Measurements from ENCODE around the gene ITGAD. TPM values are rescaled to one million over a fixed set of nuclear protein-coding genes. Genes with fewer than 3 reads are reported as not detected.

The ITGAD gene
- total RNA-seq (2012; rRNA removed): not detected in 2 replicates
- not detected in 2 replicates for polyA plus RNA-seq (2012; rRNA removed)
- polyA plus RNA-seq (2012; cell fraction: cytosol; rRNA removed): not detected in 2 replicates
- not detected in 2 replicates for polyA plus RNA-seq (2012; cell fraction: nucleus; rRNA removed; ENCODE audit: low replicate concordance)
- not detected for Bru-seq, nascent RNA
- BruChase-seq, experiment 1, labeled RNA remaining after a 6-hour chase: not detected
- BruChase-seq, experiment 2, labeled RNA remaining after a 2-hour chase: not detected
- long read RNA-seq: 0 reads

GRCh38 chr16:31393056-31393455 is at the start of gene ITGAD:
ITGAD (plus strand) TSS chr16:31393335; CDS start chr16:31393361, 26 bp downstream.
- Histone ChIP-seq H3K9me1 (ENCODE audit: insufficient read depth, low read length) (no peaks in the 10 kb centered on the region), H3K36me3 (ENCODE audit: control insufficient read depth, insufficient read depth, low read length) (no peaks in the 10 kb centered on the region), H4K91ac (ENCODE audit: insufficient read depth, low read depth, low read length) (no peak within 1 kb of the TSS), H2BK15ac (ENCODE audit: low read depth, low read length) (no peak within 1 kb of the TSS), H3K4me1 (ENCODE audit: control insufficient read depth, insufficient read depth, low read length) (no peaks in the 10 kb centered on the region), H3K9me3 (ENCODE audit: control insufficient read depth, insufficient read depth, low read length) (no peaks in the 10 kb centered on the region), H3K27me3 (ENCODE audit: control insufficient read depth, insufficient read depth, low read length) (peaks cover 5% of the 10 kb centered on the region), H4K8ac (ENCODE audit: low read depth in 2 of 2, low read length in 2 of 2) (no peak within 1 kb of the TSS), H3K4me3 (ENCODE audit: insufficient read depth, low read depth, low read length) (no peak within 1 kb of the TSS), H2AK5ac (ENCODE audit: low read depth, low read length) (no peak within 1 kb of the TSS), H2AFZ (replicated peaks; ENCODE audit: low read length, poor library complexity) (peak within 1 kb of the TSS; percentile 43), H3K9ac (ENCODE audit: low read depth, low read length) (no peak within 1 kb of the TSS), H2BK120ac (ENCODE audit: low read depth, low read length) (no peak within 1 kb of the TSS), H3K4me2 (ENCODE audit: low read depth, low read length) (no peak within 1 kb of the TSS), H3K14ac (replicated peaks; ENCODE audit: low read depth, low read length) (no peak within 1 kb of the TSS), H2BK5ac (ENCODE audit: low read depth, low read length, poor library complexity, severe bottlenecking) (no peak within 1 kb of the TSS), H3K18ac (ENCODE audit: low read depth, low read length) (no peak within 1 kb of the TSS), H3K56ac (ENCODE audit: extremely low read depth, insufficient read depth, low read length) (no peak within 1 kb of the TSS), H4K5ac (ENCODE audit: low read depth, low read length) (no peak within 1 kb of the TSS), H4K20me1 (ENCODE audit: insufficient read depth, low read length) (no peaks in the 10 kb centered on the region), H2AK9ac (replicated peaks; ENCODE audit: low read depth, low read length, poor library complexity) (no peak within 1 kb of the TSS), H3K4ac (ENCODE audit: low read depth, low read length) (no peak within 1 kb of the TSS), H2BK20ac (ENCODE audit: low read depth, low read length) (no peak within 1 kb of the TSS), H3K23ac (ENCODE audit: low read depth, low read length) (no peak within 1 kb of the TSS), H3K27ac (ENCODE audit: insufficient read depth, low read length) (no peak within 1 kb of the TSS), H3K79me1 (ENCODE audit: low read depth in 1 of 2, low read length in 2 of 2) (no peaks in the 10 kb centered on the region)
- ChIA-PET CTCF (interaction anchor here (1.1 kb wide), 1 partner anchor 44 kb away, joined by 3 read pairs; no protein-coding TSS in a partner anchor), POLR2A (ENCODE audit: unreplicated experiment) (no interaction called here)
- DNase-seq: no peak
- no peak for TF ChIP-seq FOS (IDR thresholded peaks at IDR 0.05; ENCODE audit: low read depth, low read length)
- no peak for TF ChIP-seq BHLHE40 (IDR thresholded peaks at IDR 0.05; ENCODE audit: low read depth, low read length)
- no peak for TF ChIP-seq RAD21 (IDR thresholded peaks at IDR 0.05; ENCODE audit: low read length)
- TF ChIP-seq USF2 (IDR thresholded peaks at IDR 0.05; ENCODE audit: low read depth, low read length): no peak
- TF ChIP-seq RFX5 (IDR thresholded peaks at IDR 0.05; ENCODE audit: low read depth, low read length): no peak
- TF ChIP-seq MAZ (IDR thresholded peaks at IDR 0.05; ENCODE audit: borderline replicate concordance, low read depth, low read length): no peak
- TF ChIP-seq MXI1 (IDR thresholded peaks at IDR 0.05; ENCODE audit: borderline replicate concordance, low read depth, low read length): no peak
- no peak for TF ChIP-seq RCOR1 (IDR thresholded peaks at IDR 0.05; ENCODE audit: insufficient replicate concordance, low read length)
- TF ChIP-seq MAFK (IDR thresholded peaks at IDR 0.05; ENCODE audit: low read depth, low read length): no peak
- no peak for TF ChIP-seq CEBPB (IDR thresholded peaks at IDR 0.05; ENCODE audit: low read depth, low read length)
- TF ChIP-seq POLR2A (IDR thresholded peaks at IDR 0.05; ENCODE audit: low read depth, low read length): no peak
- no peak for TF ChIP-seq CTCF (conservative IDR thresholded peaks at IDR 0.05; ENCODE audit: low read depth, low read length)
- TF ChIP-seq CHD1 (IDR thresholded peaks at IDR 0.05; ENCODE audit: low read depth, low read length): no peak
- no peak for TF ChIP-seq NFE2L2 (IDR thresholded peaks at IDR 0.05; ENCODE audit: low read depth, low read length)
- TF ChIP-seq SMC3 (IDR thresholded peaks at IDR 0.05; ENCODE audit: low read depth, low read length): no peak
- in situ Hi-C loops (cut with MboI; ENCODE audit: low sequenced_read_pairs): no loop called here
- WGBS, 2 experiments (ENCODE audit: extremely low coverage in 2 of 2, insufficient read length in 1 of 2): no CpG with 5 or more reads among the region's 5 CpGs
- BruUV-seq (replicated peaks): no TSS peak
- dilution Hi-C loops (cut with HindIII; ENCODE audit: low sequenced_read_pairs, unreplicated experiment): no loop called here
- ATAC-seq (ENCODE audit: low read depth): no peak
- intact Hi-C loops (cut with micrococcal nuclease): loop anchor here (10.0 kb wide), 1 partner anchor 88 kb away; no protein-coding TSS in a partner anchor
